Activated T-helper 1 cell treated with anti-CD3 and anti-CD28 coated beads, Interleukin-12 subunit alpha, Interleukin-12 subunit beta, Interleukin-2, Interleukin-4 antibody, amounts not matched to agents 30 ng/mL and 10 ng/mL and 1 ng/mL, durations not matched to agents 14 hours and 24 hours and 36 hours (primary cell): ENCODE measurements around the gene GRM4. TPM values are rescaled to one million over a fixed set of nuclear protein-coding genes. Genes with fewer than 3 reads are reported as not detected.
A peak's percentile ranks its signal among the peaks of the same experiment; 100 is the strongest.

Source experiments
- DNase-seq: peaks from one replicate; pipeline ENCODE4 v3.0.0; 2021; ENCODE audit warnings: low spot score
- H3K27ac Mint-ChIP-seq: one replicate; pipeline ENCODE4 v1.8.0; 2021; ENCODE audit warnings: mild to moderate bottlenecking, mixed read lengths
- H3K27me3 Mint-ChIP-seq: one replicate; pipeline ENCODE4 v1.8.0; 2022; ENCODE audit warnings: mild to moderate bottlenecking, moderate library complexity, mixed read lengths; ENCODE audit not compliant: insufficient read depth
- H3K36me3 Mint-ChIP-seq: one replicate; pipeline ENCODE4 v1.8.0; 2021; ENCODE audit warnings: low read depth, mixed read lengths
- H3K4me1 Mint-ChIP-seq: one replicate; pipeline ENCODE4 v1.8.0; 2021; ENCODE audit warnings: low read depth, mixed read lengths
- H3K4me3 Mint-ChIP-seq: one replicate; pipeline ENCODE4 v1.8.0; 2021; ENCODE audit warnings: mild to moderate bottlenecking, moderate library complexity, mixed read lengths
- H3K9me3 Mint-ChIP-seq: one replicate; pipeline ENCODE4 v1.8.0; 2021; ENCODE audit warnings: mixed read lengths
- intact Hi-C: fragments of 100-400 bp; cut with micrococcal nuclease; formaldehyde crosslinking; loops from one replicate; pipeline ENCODE4 v1.15.1; 2024
- total RNA-seq: library from RNA; stranded (reverse); gene quantifications from 2 replicates; pipeline ENCODE4 v1.2.3, GENCODE V29; 2022

The GRM4 gene
- total RNA-seq, 1 donor from 2014 or later: not detected

GRCh38 chr6:34143884-34144580 is 1.9 kb downstream of the GRM4 start:
- peaks cover 66% of the 10 kb centered on the region for H3K27me3 Mint-ChIP-seq
- no peak overlapping the region for H3K27ac Mint-ChIP-seq
- DNase-seq: no peak
- H3K4me3 Mint-ChIP-seq: no peak overlapping the region
- no peaks in the 10 kb centered on the region for H3K4me1 Mint-ChIP-seq
- no peaks in the 10 kb centered on the region for H3K9me3 Mint-ChIP-seq
- no peaks in the 10 kb centered on the region for H3K36me3 Mint-ChIP-seq
- intact Hi-C loops: no loop called here

GRCh38 chr6:34143196-34143883 is 2.5 kb downstream of the GRM4 start:
- Mint-ChIP-seq H3K4me3 (no peak overlapping the region), H3K36me3 (no peaks in the 10 kb centered on the region), H3K27ac (no peak overlapping the region), H3K9me3 (no peaks in the 10 kb centered on the region), H3K27me3 (peaks cover 63% of the 10 kb centered on the region), H3K4me1 (no peaks in the 10 kb centered on the region)
- intact Hi-C loops: no loop called here
- no peak for DNase-seq

GRCh38 chr6:34142061-34142998 is 3.6 kb downstream of the GRM4 start:
- no peak overlapping the region for H3K4me3 Mint-ChIP-seq
- no peaks in the 10 kb centered on the region for H3K4me1 Mint-ChIP-seq
- no peaks in the 10 kb centered on the region for H3K9me3 Mint-ChIP-seq
- no peak for DNase-seq
- no peaks in the 10 kb centered on the region for H3K36me3 Mint-ChIP-seq
- H3K27me3 Mint-ChIP-seq: peaks cover 66% of the 10 kb centered on the region
- intact Hi-C loops: no loop called here
- H3K27ac Mint-ChIP-seq: no peak overlapping the region

- intact Hi-C loops: no loop called here
- Mint-ChIP-seq H3K4me3 (no peak overlapping the region), H3K27ac (no peak overlapping the region), H3K9me3 (no peaks in the 10 kb centered on the region), H3K36me3 (no peaks in the 10 kb centered on the region), H3K4me1 (no peaks in the 10 kb centered on the region), H3K27me3 (peaks cover 57% of the 10 kb centered on the region)
- no peak for DNase-seq
These were observed 5.8 kb downstream of the GRM4 start for GRCh38 chr6:34140075-34140474.

GRCh38 chr6:34138914-34139510 is 6.9 kb downstream of the GRM4 start:
- intact Hi-C loops: no loop called here
- Mint-ChIP-seq H3K9me3 (no peaks in the 10 kb centered on the region), H3K4me1 (no peaks in the 10 kb centered on the region), H3K27me3 (peaks cover 58% of the 10 kb centered on the region), H3K27ac (no peak overlapping the region), H3K4me3 (no peak overlapping the region), H3K36me3 (no peaks in the 10 kb centered on the region)
- DNase-seq: no peak

- intact Hi-C loops: no loop called here
- DNase-seq: no peak
- Mint-ChIP-seq H3K4me1 (no peaks in the 10 kb centered on the region), H3K9me3 (no peaks in the 10 kb centered on the region), H3K27me3 (peaks cover 54% of the 10 kb centered on the region), H3K4me3 (no peak overlapping the region), H3K27ac (no peak overlapping the region), H3K36me3 (no peaks in the 10 kb centered on the region)
These were observed 7.7 kb downstream of the GRM4 start for GRCh38 chr6:34138191-34138590.

- peaks cover 2% of the 10 kb centered on the region for H3K36me3 Mint-ChIP-seq
- no peak overlapping the region for H3K27ac Mint-ChIP-seq
- peaks cover 42% of the 10 kb centered on the region for H3K27me3 Mint-ChIP-seq
- no peak for DNase-seq
- no peaks in the 10 kb centered on the region for H3K9me3 Mint-ChIP-seq
- no peak overlapping the region for H3K4me3 Mint-ChIP-seq
- no peaks in the 10 kb centered on the region for H3K4me1 Mint-ChIP-seq
- intact Hi-C loops: no loop called here
These were observed 10.3 kb downstream of the GRM4 start for GRCh38 chr6:34135541-34135940.

- Mint-ChIP-seq H3K27me3 (peaks cover 30% of the 10 kb centered on the region), H3K9me3 (no peaks in the 10 kb centered on the region), H3K4me1 (no peaks in the 10 kb centered on the region), H3K27ac (no peak overlapping the region), H3K36me3 (peaks cover 2% of the 10 kb centered on the region), H3K4me3 (no peak overlapping the region)
- intact Hi-C loops: no loop called here
- DNase-seq: peak; percentile 26
These were observed 13.3 kb downstream of the GRM4 start for GRCh38 chr6:34132486-34133185.

- no peaks in the 10 kb centered on the region for H3K4me1 Mint-ChIP-seq
- H3K9me3 Mint-ChIP-seq: no peaks in the 10 kb centered on the region
- intact Hi-C loops: no loop called here
These were observed 14.3 kb downstream of the GRM4 start for GRCh38 chr6:34131326-34132290.

GRCh38 chr6:34130862-34131261 is 15.0 kb downstream of the GRM4 start:
- intact Hi-C loops: no loop called here
- H3K27ac Mint-ChIP-seq: no peak overlapping the region
- no peaks in the 10 kb centered on the region for H3K9me3 Mint-ChIP-seq
- H3K27me3 Mint-ChIP-seq: peaks cover 23% of the 10 kb centered on the region
- no peak for DNase-seq
- no peaks in the 10 kb centered on the region for H3K4me1 Mint-ChIP-seq
- no peak overlapping the region for H3K4me3 Mint-ChIP-seq
- H3K36me3 Mint-ChIP-seq: peaks cover 2% of the 10 kb centered on the region

More at GRCh38 chr6:34131326-34132290, 14.3 kb downstream of the GRM4 start:
- peaks cover 2% of the 10 kb centered on the region for H3K36me3 Mint-ChIP-seq
- H3K27ac Mint-ChIP-seq: no peak overlapping the region
- no peak overlapping the region for H3K4me3 Mint-ChIP-seq
- DNase-seq: no peak
- peaks cover 26% of the 10 kb centered on the region for H3K27me3 Mint-ChIP-seq

GRCh38 chr6:34129753-34130152 is 16.1 kb downstream of the GRM4 start:
- Mint-ChIP-seq H3K9me3 (no peaks in the 10 kb centered on the region), H3K27ac (no peak overlapping the region), H3K4me1 (no peaks in the 10 kb centered on the region), H3K36me3 (peaks cover 2% of the 10 kb centered on the region), H3K27me3 (peaks cover 19% of the 10 kb centered on the region), H3K4me3 (no peak overlapping the region)
- DNase-seq: no peak
- intact Hi-C loops: no loop called here
